Calu3 (cell line): ENCODE measurements around the gene MON1A. TPM values are rescaled to one million over a fixed set of nuclear protein-coding genes. Genes with fewer than 3 reads are reported as not detected.

ENCODE experiments used
- BruUV-seq: library from RNA; stranded (reverse); fragments of 400-500 nt; replicated peaks from 2 replicates; lab custom pipeline; 2021; lab: Mats Ljungman, UMichigan
- CTCF ChIA-PET: fragments of 300-600 bp; sonication (Branson Sonifier 250); formaldehyde crosslinking; loops from one replicate; lab custom pipeline; 2022; ENCODE audit warnings: antibody characterized with exemption; lab: Charles Lee
- DNase-seq: peaks from one replicate; pipeline ENCODE4 v3.0.0; 2022
- H3K27ac Mint-ChIP-seq: one replicate; pipeline ENCODE4 v1.8.0; 2022; ENCODE audit warnings: mixed read lengths; ENCODE audit not compliant: unreplicated experiment
- H3K27me3 Mint-ChIP-seq: one replicate; pipeline ENCODE4 v1.8.0; 2022; ENCODE audit warnings: mixed read lengths; ENCODE audit not compliant: unreplicated experiment
- H3K36me3 Mint-ChIP-seq: one replicate; pipeline ENCODE4 v1.8.0; 2022; ENCODE audit warnings: mild to moderate bottlenecking, moderate library complexity, mixed read lengths; ENCODE audit not compliant: insufficient read depth, unreplicated experiment
- H3K4me1 Mint-ChIP-seq: one replicate; pipeline ENCODE4 v1.8.0; 2022; ENCODE audit warnings: mild to moderate bottlenecking, low read depth, mixed read lengths; ENCODE audit not compliant: unreplicated experiment
- H3K4me3 Mint-ChIP-seq: one replicate; pipeline ENCODE4 v1.8.0; 2022; ENCODE audit warnings: mild to moderate bottlenecking, low read depth, moderate library complexity, mixed read lengths; ENCODE audit not compliant: unreplicated experiment
- H3K9me3 Mint-ChIP-seq: one replicate; pipeline ENCODE4 v1.8.0; 2022; ENCODE audit warnings: low read depth, mixed read lengths; ENCODE audit not compliant: unreplicated experiment
- CTCF ChIP-seq: fragments of 200-600 bp; IDR thresholded peaks from one replicate; pipeline ENCODE4 v1.8.0; 2022; ENCODE audit warnings: antibody characterized with exemption; ENCODE audit not compliant: unreplicated experiment
- intact Hi-C: fragments of 100-400 bp; cut with micrococcal nuclease; formaldehyde crosslinking; loops from one replicate; pipeline ENCODE4 v1.10.0; 2022; ENCODE audit not compliant: unreplicated experiment
- total RNA-seq: library from RNA; stranded (reverse); gene quantifications from 2 replicates; pipeline ENCODE4 v1.2.3, GENCODE V29; 2022

Gene MON1A
- total RNA-seq, 1 experiment from 2014 or later: 8.4 TPM

- intact Hi-C loops: no loop called here
- no peak for DNase-seq
- Mint-ChIP-seq H3K9me3 (peaks cover 2% of the 10 kb centered on the region), H3K27ac (peak overlapping the region; percentile 38), H3K4me1 (no peaks in the 10 kb centered on the region), H3K27me3 (no peaks in the 10 kb centered on the region), H3K4me3 (no peak overlapping the region), H3K36me3 (peaks cover 38% of the 10 kb centered on the region)
- CTCF ChIA-PET: interaction anchor here (0.6 to 0.9 kb wide), 2 partner anchors 18 to 74 kb away, joined by 3 read pairs; no protein-coding TSS in a partner anchor
- BruUV-seq: no TSS peak
- no peak for TF ChIP-seq CTCF
Observed at GRCh38 chr3:49882166-49882565, 47.4 kb downstream of the MON1A start.

- Mint-ChIP-seq H3K4me3 (no peak overlapping the region), H3K9me3 (peaks cover 2% of the 10 kb centered on the region), H3K27me3 (peaks cover 11% of the 10 kb centered on the region), H3K36me3 (peaks cover 45% of the 10 kb centered on the region), H3K4me1 (no peaks in the 10 kb centered on the region), H3K27ac (no peak overlapping the region)
- no peak for DNase-seq
- no TSS peak for BruUV-seq
- intact Hi-C loops: no loop called here
- CTCF ChIA-PET: no interaction called here
- TF ChIP-seq CTCF: no peak
Observed at GRCh38 chr3:49880581-49881315, 48.9 kb downstream of the MON1A start.

- TSS peak; percentile 7 for BruUV-seq
- CTCF ChIA-PET: no interaction called here
- peaks cover 2% of the 10 kb centered on the region for H3K9me3 Mint-ChIP-seq
- intact Hi-C loops: no loop called here
- no peak for DNase-seq
- H3K27me3 Mint-ChIP-seq: peaks cover 21% of the 10 kb centered on the region
- TF ChIP-seq CTCF: no peak
- H3K36me3 Mint-ChIP-seq: peaks cover 53% of the 10 kb centered on the region
- H3K27ac Mint-ChIP-seq: peak overlapping the region; percentile 52
- no peaks in the 10 kb centered on the region for H3K4me1 Mint-ChIP-seq
- H3K4me3 Mint-ChIP-seq: no peak overlapping the region
Observed at GRCh38 chr3:49879721-49880120, 49.9 kb downstream of the MON1A start.

GRCh38 chr3:49878686-49879085, 50.9 kb downstream of the MON1A start:
- Mint-ChIP-seq H3K36me3 (peaks cover 48% of the 10 kb centered on the region), H3K4me1 (no peaks in the 10 kb centered on the region), H3K27ac (no peak overlapping the region), H3K27me3 (peaks cover 28% of the 10 kb centered on the region), H3K9me3 (peaks cover under 1% of the 10 kb centered on the region), H3K4me3 (no peak overlapping the region)
- DNase-seq: no peak
- intact Hi-C loops: no loop called here
- no TSS peak for BruUV-seq
- TF ChIP-seq CTCF: no peak
- CTCF ChIA-PET: interaction anchor here (0.7 kb wide), 1 partner anchor 22 kb away, joined by 5 read pairs; no protein-coding TSS in a partner anchor
